SK-N-DZ (cell line): ENCODE data around the gene BAZ1B. TPM values are rescaled to one million over a fixed set of nuclear protein-coding genes. Genes with fewer than 3 reads are reported as not detected.
A peak's percentile ranks its signal among the peaks of the same experiment; 100 is the strongest.
"Not testable (repeated sequence)": the region's sequence is repeated elsewhere in the genome, so short reads cannot be mapped to it uniquely, and the experiment has no call there.

Experiments
- DNase-seq: peaks from one replicate; pipeline ENCODE4 v3.0.0-alpha.2; 2015; ENCODE audit warnings: low spot score
- polyA plus RNA-seq, 2 experiments: library from polyadenylated mRNA; depleted of rRNA; stranded (reverse); fragments of >200 nt; gene quantifications; 2 replicates each; pipeline ENCODE4 v1.2.3, GENCODE V29; 2014

The BAZ1B gene
- 70.3 and 73.2 TPM in 2 replicates for polyA plus RNA-seq (2014; cell fraction: cytosol; rRNA removed)
- 52.0 and 55.5 TPM in 2 replicates for polyA plus RNA-seq (2014; cell fraction: nucleus; rRNA removed)

GRCh38 chr7:73522105-73522872, at the start of gene BAZ1B:
BAZ1B (minus strand) TSS chr7:73522293; CDS start chr7:73521933, 360 bp downstream.
- DNase-seq, result peak; percentile 98

GRCh38 chr7:73570977-73571376, 48.9 kb upstream of the BAZ1B start:
- no peak for DNase-seq

- no peak for DNase-seq
These were observed 48.4 kb upstream of the BAZ1B start for GRCh38 chr7:73570521-73570920.

GRCh38 chr7:73569042-73569608, 47.0 kb upstream of the BAZ1B start:
- no peak for DNase-seq

DNA sequence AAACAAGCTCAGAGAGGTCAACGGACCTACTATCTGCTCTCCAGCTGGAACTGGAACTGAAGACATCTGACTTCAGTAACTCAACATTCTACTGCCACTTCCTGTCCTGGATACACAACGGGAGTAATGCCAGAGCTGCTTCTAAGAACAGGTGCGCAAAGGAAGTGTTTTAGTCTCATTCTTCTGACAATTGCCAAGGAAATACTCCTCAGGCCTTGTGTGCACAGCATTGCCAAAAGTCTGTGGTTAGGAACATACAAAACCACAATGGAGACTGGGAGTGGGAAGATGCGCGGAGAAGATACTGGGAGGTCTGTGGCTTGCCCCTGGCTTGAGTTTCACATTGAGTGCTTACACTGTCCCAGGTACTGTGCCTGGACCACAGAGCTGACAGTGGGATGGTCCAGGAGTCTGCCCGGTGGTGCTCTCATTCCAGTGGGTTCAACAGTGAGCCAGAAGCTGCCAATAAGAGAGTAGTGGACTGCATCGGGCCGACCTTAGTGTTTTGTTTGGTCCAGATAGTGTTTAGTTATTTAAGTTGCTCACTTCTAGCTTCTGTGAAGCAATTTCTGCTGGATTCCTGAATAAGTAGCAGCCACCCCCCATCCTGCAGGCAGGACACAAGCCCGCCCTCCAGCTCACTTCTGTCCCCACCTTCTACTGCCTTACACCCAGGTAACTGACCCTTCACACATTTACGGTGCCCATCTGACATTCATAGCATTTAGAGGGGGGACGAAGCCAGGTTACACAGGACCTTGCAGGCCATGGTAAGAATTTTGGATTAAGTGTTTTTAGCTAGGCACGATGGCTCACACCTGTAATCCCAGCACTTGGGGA, 46.0 kb upstream of the BAZ1B start:
- no peak for DNase-seq

GRCh38 chr7:73567140-73567539, 45.0 kb upstream of the BAZ1B start:
- no peak for DNase-seq

DNA sequence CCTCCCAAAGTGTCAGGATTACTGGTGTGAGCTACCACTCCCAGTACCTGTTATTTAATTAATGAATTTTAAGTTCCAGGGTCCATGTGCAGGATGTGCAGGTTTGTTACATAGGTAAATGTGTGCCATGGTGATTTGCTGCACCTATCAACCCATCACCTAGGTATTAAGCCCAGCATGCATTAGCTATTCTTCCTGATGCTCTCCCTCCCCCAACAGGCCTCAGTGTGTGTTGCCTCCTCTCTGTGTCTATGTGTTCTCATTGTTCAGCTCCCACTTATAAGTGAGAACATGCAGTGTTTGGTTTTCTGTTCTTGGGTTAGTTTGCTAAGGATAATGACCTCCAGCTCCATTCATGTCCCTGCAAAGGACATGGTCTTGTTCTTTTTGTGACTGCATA, 44.3 kb upstream of the BAZ1B start:
- DNase-seq, result not testable (repeated sequence)

- DNase-seq, result no peak
These were observed 43.7 kb upstream of the BAZ1B start for GRCh38 chr7:73565675-73566340.

DNA sequence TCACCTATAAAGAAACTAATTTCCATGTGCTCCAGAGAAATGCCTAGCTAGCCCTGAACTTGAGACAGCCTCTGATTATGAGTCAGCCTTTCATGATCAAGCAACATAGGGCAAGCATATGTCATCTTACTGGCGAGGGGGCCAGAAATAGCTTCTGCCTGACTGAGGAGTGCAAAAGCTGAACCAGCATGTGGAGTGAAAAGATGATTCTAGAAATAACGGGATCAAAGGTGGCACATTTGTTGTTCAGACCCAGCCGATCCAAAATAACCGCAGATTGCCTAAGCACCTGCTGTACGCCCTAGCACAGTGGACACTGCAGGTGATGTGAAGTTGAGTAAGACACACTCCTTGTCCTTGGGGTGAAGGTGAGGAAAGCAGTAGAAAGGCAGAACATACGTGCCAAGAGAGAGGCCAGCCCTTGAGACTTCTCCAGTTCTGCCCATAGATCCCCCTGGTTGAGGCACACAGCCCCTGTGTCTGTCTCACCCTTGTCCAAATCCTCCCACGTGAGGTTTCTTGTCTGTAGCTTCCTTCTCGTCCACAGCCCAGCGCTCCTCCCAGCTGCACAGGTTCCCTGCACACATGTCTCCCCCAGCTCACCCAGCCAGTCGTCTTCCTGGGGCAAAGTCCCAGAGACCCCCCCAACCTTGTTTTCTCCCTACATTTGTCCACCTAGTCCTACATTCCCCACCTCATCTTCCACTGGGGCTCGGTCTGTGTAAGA, 38.2 kb upstream of the BAZ1B start:
- DNase-seq, result no peak

DNA sequence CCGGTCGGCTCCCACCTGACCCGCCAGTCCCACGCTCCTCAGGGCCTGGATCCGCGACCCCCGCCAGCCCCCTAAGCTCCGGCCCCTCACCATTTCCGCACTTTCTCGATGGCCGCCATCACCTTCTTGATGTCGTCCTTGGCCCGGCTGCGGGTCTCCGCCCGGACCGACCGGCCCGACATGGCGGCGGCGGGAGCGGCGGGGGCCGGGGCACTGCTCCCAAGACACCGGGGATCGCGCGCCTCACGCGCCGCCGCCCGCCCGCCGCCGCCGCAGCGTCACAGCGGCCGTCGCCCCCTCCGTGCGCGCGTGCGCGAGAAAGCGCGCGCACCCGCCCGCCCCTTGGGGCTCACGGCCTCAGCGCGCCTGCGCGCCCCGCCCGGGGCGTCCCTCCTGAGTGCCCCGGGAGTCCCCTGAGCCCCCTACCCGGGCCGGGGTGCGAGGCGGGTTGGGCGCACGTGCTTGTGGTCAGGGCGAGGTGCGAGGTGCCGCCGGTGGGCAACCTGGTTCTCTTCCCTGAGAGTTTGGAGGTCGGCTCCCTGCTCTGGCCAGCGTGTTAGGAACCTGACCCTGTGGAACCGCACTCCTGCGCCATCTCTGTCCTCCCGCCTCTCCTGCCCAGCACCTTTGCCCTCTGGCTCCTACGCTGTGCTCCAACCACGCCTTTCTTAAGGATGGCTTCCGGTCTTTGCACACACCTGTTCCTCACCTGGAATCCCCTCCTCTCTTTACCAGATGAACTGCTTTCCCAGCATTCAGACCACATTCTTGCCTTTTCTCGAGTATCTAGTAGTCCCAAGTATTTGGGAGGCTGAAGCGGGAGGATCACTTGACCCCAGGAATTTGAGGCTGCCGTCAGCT, 35.5 kb upstream of the BAZ1B start, which contains the start of gene BCL7B:
BCL7B (minus strand) TSS at position 294 of the 861 bp plus-strand sequence; CDS start at position 182, 112 bp downstream.
- peak; percentile 63 for DNase-seq

DNA sequence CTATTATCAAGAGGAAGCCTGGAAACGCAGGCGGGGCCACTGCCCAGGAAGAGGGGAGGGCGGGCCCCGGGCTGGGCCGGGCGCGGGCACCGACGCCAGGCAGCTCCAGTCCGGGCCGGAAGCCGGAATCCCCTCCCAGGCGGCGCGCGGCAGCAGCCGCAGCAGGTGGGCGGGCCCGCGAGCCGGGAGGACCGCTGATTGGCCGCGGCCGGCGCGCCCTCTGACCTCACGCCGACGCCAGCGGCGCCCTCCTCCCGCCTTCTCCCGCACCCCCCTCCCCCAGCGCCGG, 35.0 kb upstream of the BAZ1B start:
- peak; percentile 89 for DNase-seq

DNA sequence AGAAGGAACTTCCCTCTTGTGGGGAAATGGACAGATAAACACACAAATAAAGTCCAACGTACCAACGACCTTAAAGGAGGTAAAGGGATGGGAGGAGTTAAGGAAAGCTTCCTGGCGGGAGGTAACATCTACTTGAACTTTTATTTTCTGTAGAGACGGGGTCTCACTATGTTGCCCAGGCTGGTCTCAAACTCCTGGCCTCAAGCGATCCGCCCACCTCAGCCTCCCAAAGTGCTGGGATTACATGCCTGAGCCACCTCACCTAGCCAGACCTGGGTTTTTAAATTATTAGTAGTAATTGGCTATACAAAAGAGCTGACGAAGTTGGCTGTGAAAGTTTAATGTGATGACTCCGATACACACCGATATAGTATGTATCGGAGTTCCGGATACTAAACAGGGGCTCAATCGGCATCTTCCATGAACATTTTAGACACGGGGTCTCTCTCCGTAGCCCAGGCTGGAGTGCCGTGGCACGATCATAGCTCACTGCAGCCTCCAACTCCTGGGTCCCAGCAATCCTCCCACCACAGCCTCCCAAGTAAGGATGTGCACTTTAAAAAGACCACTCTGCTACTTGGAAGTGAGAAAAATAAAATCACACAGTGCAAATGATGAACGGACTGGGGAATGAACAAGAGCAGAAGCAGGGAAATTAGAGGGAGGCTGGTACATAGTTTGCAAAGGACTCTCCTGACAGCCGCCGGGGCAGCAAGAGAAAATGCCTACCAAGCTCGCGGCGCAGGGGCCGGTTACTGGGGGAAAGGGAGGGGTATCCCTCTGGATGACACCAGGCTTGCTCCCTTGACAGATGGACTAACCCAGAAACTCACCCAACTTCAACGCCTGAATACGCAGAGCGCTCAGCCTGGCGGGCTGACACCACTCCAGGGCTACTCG, 34.4 kb upstream of the BAZ1B start:
- DNase-seq, result no peak

GRCh38 chr7:73555411-73555982, 33.4 kb upstream of the BAZ1B start:
- no peak for DNase-seq

- DNase-seq, result not testable (repeated sequence)
These were observed 28.0 kb upstream of the BAZ1B start for GRCh38 chr7:73550093-73550492.

GRCh38 chr7:73549176-73549575, 27.1 kb upstream of the BAZ1B start:
- DNase-seq, result no peak

DNA sequence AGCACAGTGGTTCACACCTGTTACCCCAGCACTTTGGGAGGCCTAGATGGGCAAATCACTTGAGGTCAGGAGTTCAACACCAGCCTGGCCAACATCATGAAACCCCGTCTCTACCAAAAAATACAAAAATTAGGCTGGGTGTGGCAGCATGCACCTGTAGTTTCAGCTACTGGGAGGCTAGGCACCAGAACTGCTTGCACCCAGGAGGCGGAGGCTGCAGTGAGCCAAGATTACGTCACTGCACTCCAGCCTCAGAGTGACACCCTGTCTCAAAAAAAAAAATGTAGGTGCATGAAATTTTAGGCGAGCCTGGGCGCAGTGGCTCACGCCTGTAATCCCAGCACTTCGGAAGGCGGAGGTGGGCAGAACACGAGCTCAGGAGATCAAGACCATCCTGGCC, 25.7 kb upstream of the BAZ1B start:
- no peak for DNase-seq

DNA sequence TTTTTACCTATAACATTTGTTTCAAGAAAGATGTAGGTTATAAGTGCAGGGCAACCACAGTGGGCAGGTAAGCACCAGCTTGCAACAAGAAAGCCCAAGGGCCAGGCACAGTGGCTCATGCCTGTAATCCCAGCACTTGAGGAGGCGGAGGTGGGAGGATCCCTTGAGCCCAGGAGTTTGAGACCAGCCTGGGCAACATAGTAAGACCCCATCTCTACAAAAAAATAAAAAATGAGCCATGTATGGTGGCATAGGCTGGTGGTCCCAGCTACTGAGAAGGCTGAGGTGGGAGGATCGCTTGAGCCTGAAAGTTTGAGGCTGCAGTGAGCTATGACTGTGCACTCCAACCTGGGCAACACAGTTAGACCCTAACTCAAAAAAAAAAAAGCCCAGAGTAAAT, 22.6 kb upstream of the BAZ1B start:
- no peak for DNase-seq

- no peak for DNase-seq
These were observed 19.6 kb upstream of the BAZ1B start for GRCh38 chr7:73541722-73542121.

DNA sequence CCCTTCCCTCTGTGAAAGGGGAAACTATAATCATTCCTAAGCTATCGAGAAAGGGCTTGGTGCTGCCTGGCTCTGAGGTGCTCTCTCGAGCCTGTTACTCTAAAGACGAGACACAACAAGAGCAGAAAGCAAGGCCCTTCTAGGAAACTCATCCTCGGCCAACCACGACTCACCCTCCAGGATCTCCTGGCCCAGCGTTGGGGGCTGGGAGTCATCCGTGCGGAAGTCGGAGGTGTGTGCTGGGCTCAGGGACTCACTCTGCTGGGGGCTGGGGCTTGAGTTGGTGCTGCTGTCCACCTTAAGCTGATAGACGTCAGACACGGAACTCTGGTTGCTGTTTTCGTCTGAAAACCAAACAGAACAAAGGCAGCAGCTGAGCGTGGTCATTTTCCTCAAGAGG, 17.6 kb upstream of the BAZ1B start:
- no peak for DNase-seq
